Spleen (tissue), 7 donors: Measurements from ENCODE around the gene CTF1.

Experiments used
- CTCF ChIP-seq, 11 experiments: fragments of 200-600 bp in 7 of 11; fragments of 450-650 bp in 4 of 11; sonication (generic) in 4 of 11; IDR thresholded peaks in 8 of 11; conservative IDR thresholded peaks in 3 of 11; 1 replicate in 7 of 11; 2 replicates in 4 of 11; pipeline versions ENCODE4 v1.4.0 to v1.8.0; 2016 to 2021; ENCODE audit warnings: antibody characterized with exemption in 11 of 11, inconsistent platforms in 4 of 11, mild to moderate bottlenecking in 1 of 11
- POLR2AphosphoS5 ChIP-seq, 3 donors: sonication (generic); formaldehyde crosslinking; IDR thresholded peaks; one replicate each; pipeline ENCODE4 v1.5.1; 2017; ENCODE audit warnings: antibody characterized with exemption in 3 of 3
- donor health status: DM: no; HTN: no; CAD: no; lungs with moderate emphysema.
- donor health status: DM: no; HTN: no; CAD: no.
- donor health status: DM: no; HTN: no; CAD: no.

GRCh38 chr16:30950516-30951065 lies 54.2 kb downstream of the CTF1 start:
- TF ChIP-seq POLR2AphosphoS5 (IDR thresholded peaks at IDR 0.05) (no peak), CTCF (IDR thresholded peaks at IDR 0.05 in 8 of 11, conservative IDR thresholded peaks at IDR 0.05 in 3 of 11) (no peak)
